H1 (cell line): ENCODE measurements around the gene RIN3.

Source experiments
- CBX8 ChIP-seq: fragments of 300-800, 300-1000 bp; sonication (generic); IDR thresholded peaks from 2 replicates; pipeline ENCODE4 v1.7.1; 2016; ENCODE audit warnings: low read depth, low read length, borderline replicate concordance
- E2F6 ChIP-seq: IDR thresholded peaks from 2 replicates; pipeline ENCODE4 v1.6.1; 2012; ENCODE audit warnings: inconsistent platforms
- EZH2 ChIP-seq: fragments of 200-600 bp; sonication (generic); IDR thresholded peaks from 2 replicates; pipeline ENCODE4 v1.7.1; 2012; ENCODE audit warnings: low read depth, mild to moderate bottlenecking, moderate library complexity, low read length, inconsistent platforms; ENCODE audit not compliant: severe bottlenecking
- HDAC2 ChIP-seq, 2 experiments: fragments of 300-600 bp in 1 of 2; sonication (generic) in 1 of 2; IDR thresholded peaks; 2 replicates each; pipeline ENCODE4 v1.6.1; 2011 to 2012; ENCODE audit warnings: low read depth in 2 of 2, low read length in 2 of 2, mild to moderate bottlenecking in 2 of 2, moderate library complexity in 2 of 2, borderline replicate concordance in 1 of 2, inconsistent platforms in 1 of 2
- POLR2A ChIP-seq, 2 experiments: IDR thresholded peaks; 1 replicate in 1 of 2; 2 replicates in 1 of 2; pipeline ENCODE4 v1.6.1; 2011; ENCODE audit warnings: low read depth in 2 of 2, low read length in 2 of 2, mild to moderate bottlenecking in 2 of 2; ENCODE audit errors: control extremely low read depth in 1 of 2
- POLR2AphosphoS5 ChIP-seq: IDR thresholded peaks from 2 replicates; pipeline ENCODE4 v1.6.1; 2011; ENCODE audit warnings: low read depth, low read length
- RFX5 ChIP-seq: IDR thresholded peaks from 2 replicates; pipeline ENCODE4 v1.6.1; 2011; ENCODE audit warnings: low read depth, low read length, improper control_type of control experiment, borderline replicate concordance
- SIX5 ChIP-seq: IDR thresholded peaks from 2 replicates; pipeline ENCODE4 v1.6.1; 2011; ENCODE audit warnings: mild to moderate bottlenecking, low read depth, low read length
- SRF ChIP-seq: IDR thresholded peaks from 2 replicates; pipeline ENCODE4 v1.6.1; 2011; ENCODE audit warnings: mild to moderate bottlenecking, low read depth, low read length, moderate library complexity
- TAF7 ChIP-seq: optimal IDR thresholded peaks from 2 replicates; pipeline ENCODE3; 2011; ENCODE audit warnings: low read depth, mild to moderate bottlenecking, inconsistent platforms, low read length, moderate library complexity, borderline replicate concordance
- TEAD4 ChIP-seq: IDR thresholded peaks from 2 replicates; pipeline ENCODE4 v1.6.1; 2012; ENCODE audit warnings: low read depth, low read length, inconsistent platforms, mixed read lengths
- TF ChIP-seq, protein P1 (sequence below): IDR thresholded peaks from 2 replicates; pipeline ENCODE4 v1.6.1; 2011; ENCODE audit warnings: low read length, improper control_type of control experiment
- TF ChIP-seq, protein P2 (sequence below), 3 experiments: IDR thresholded peaks; 1 replicate in 2 of 3; 2 replicates in 1 of 3; pipeline versions ENCODE4 v1.5.1 to v1.6.1; 2011; ENCODE audit warnings: low read length in 3 of 3, mild to moderate bottlenecking in 3 of 3, inconsistent platforms in 2 of 3, low read depth in 1 of 3, moderate library complexity in 1 of 3; ENCODE audit not compliant: insufficient read depth in 1 of 3; ENCODE audit errors: control extremely low read depth in 1 of 3
- TF ChIP-seq, protein P3 (sequence below): IDR thresholded peaks from 2 replicates; pipeline ENCODE4 v1.6.1; 2012; ENCODE audit warnings: inconsistent platforms

GRCh38 chr14:92493492-92493891 lies 20.1 kb upstream of the RIN3 start:
- TF ChIP-seq, protein P1, sequence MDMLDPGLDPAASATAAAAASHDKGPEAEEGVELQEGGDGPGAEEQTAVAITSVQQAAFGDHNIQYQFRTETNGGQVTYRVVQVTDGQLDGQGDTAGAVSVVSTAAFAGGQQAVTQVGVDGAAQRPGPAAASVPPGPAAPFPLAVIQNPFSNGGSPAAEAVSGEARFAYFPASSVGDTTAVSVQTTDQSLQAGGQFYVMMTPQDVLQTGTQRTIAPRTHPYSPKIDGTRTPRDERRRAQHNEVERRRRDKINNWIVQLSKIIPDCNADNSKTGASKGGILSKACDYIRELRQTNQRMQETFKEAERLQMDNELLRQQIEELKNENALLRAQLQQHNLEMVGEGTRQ, result no peak
- TF ChIP-seq POLR2A (IDR thresholded peaks at IDR 0.05; ENCODE audit: control extremely low read depth in 1 of 2, low read depth in 2 of 2, low read length in 2 of 2) (no peak), E2F6 (no peak), RFX5 (no peak), POLR2AphosphoS5 (no peak), TEAD4 (no peak), TAF7 (no peak), HDAC2 (IDR thresholded peaks at IDR 0.05; ENCODE audit: borderline replicate concordance in 1 of 2, low read depth in 2 of 2, low read length in 2 of 2) (no peak), CBX8 (no peak), EZH2 (no peak), SIX5 (no peak), SRF (no peak)
- TF ChIP-seq, protein P2, sequence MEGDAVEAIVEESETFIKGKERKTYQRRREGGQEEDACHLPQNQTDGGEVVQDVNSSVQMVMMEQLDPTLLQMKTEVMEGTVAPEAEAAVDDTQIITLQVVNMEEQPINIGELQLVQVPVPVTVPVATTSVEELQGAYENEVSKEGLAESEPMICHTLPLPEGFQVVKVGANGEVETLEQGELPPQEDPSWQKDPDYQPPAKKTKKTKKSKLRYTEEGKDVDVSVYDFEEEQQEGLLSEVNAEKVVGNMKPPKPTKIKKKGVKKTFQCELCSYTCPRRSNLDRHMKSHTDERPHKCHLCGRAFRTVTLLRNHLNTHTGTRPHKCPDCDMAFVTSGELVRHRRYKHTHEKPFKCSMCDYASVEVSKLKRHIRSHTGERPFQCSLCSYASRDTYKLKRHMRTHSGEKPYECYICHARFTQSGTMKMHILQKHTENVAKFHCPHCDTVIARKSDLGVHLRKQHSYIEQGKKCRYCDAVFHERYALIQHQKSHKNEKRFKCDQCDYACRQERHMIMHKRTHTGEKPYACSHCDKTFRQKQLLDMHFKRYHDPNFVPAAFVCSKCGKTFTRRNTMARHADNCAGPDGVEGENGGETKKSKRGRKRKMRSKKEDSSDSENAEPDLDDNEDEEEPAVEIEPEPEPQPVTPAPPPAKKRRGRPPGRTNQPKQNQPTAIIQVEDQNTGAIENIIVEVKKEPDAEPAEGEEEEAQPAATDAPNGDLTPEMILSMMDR (IDR thresholded peaks at IDR 0.05; ENCODE audit: control extremely low read depth in 1 of 3, insufficient read depth in 1 of 3, low read depth in 1 of 3, low read length in 3 of 3), result no peak
- TF ChIP-seq, protein P3, sequence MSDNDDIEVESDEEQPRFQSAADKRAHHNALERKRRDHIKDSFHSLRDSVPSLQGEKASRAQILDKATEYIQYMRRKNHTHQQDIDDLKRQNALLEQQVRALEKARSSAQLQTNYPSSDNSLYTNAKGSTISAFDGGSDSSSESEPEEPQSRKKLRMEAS, result no peak
